B cell (primary cell): ENCODE data around the gene ARHGAP19. TPM values are rescaled to one million over a fixed set of nuclear protein-coding genes. Genes with fewer than 3 reads are reported as not detected.

ENCODE experiments used
- ATAC-seq: fragments of 200-7000 bp; cut with Tn5 transposase; one replicate; pipeline ENCODE4 v1.10.0; 2021; ENCODE audit warnings: low read depth, mild to moderate bottlenecking, moderate number of reproducible peaks, moderate library complexity
- CTCF ChIA-PET: fragments of 350-600 bp; sonication (Branson Sonifier 250); formaldehyde crosslinking; loops from one replicate; lab custom pipeline; 2021; ENCODE audit warnings: antibody characterized with exemption, inconsistent platforms; lab: Charles Lee
- POLR2A ChIA-PET: fragments of 350-600 bp; sonication (Branson Sonifier 250); formaldehyde crosslinking; loops from one replicate; lab custom pipeline; 2021; ENCODE audit warnings: antibody characterized with exemption; lab: Charles Lee
- DNase-seq: peaks from one replicate; pipeline ENCODE4 v3.0.0; 2013
- H2AFZ ChIP-seq: 2 replicates; pipeline ENCODE4 v1.6.1; 2012; ENCODE audit warnings: mild to moderate bottlenecking, low read depth, low read length; ENCODE audit not compliant: insufficient read depth, poor library complexity, severe bottlenecking
- H3K27ac ChIP-seq, 2 donors: 1 replicate in 1 of 2; 2 replicates in 1 of 2; pipeline ENCODE4 v1.5.1; 2012 to 2013; ENCODE audit warnings: low read length in 2 of 2, mild to moderate bottlenecking in 2 of 2, moderate library complexity in 1 of 2
- H3K27me3 ChIP-seq, 4 experiments: fragments of 200-600 bp in 1 of 4; sonication (generic) in 1 of 4; replicated peaks in 1 of 4; 1 replicate in 2 of 4; 2 replicates in 2 of 4; pipeline versions ENCODE4 v1.6.1 to v1.7.0; 2013 to 2016; ENCODE audit warnings: low read length in 3 of 4, mild to moderate bottlenecking in 2 of 4, mixed read lengths in 1 of 4, moderate library complexity in 1 of 4; ENCODE audit not compliant: insufficient read depth in 4 of 4, control insufficient read depth in 3 of 4; ENCODE audit errors: control extremely low read depth in 1 of 4
- H3K36me3 ChIP-seq, 2 experiments: replicated peaks in 1 of 2; 1 replicate in 1 of 2; 2 replicates in 1 of 2; pipeline versions ENCODE4 v1.6.1 to v1.7.1; 2013; ENCODE audit warnings: low read length in 1 of 2; ENCODE audit not compliant: insufficient read depth in 2 of 2, control insufficient read depth in 1 of 2; ENCODE audit errors: control extremely low read depth in 1 of 2, extremely low read depth in 1 of 2
- H3K4me1 ChIP-seq, 2 donors: fragments of 200-600 bp in 1 of 2; sonication (generic) in 1 of 2; 1 replicate in 1 of 2; 2 replicates in 1 of 2; pipeline versions ENCODE4 v1.5.1 to v1.6.1; 2013 to 2017; ENCODE audit warnings: low read length in 2 of 2; ENCODE audit not compliant: control insufficient read depth in 2 of 2, insufficient read depth in 2 of 2
- H3K4me2 ChIP-seq: replicated peaks from 2 replicates; pipeline ENCODE3; 2012; ENCODE audit warnings: mild to moderate bottlenecking, low read depth, low read length; ENCODE audit not compliant: poor library complexity, severe bottlenecking
- H3K4me3 ChIP-seq, 5 experiments: fragments of 200-600 bp in 1 of 5; sonication (generic) in 1 of 5; 1 replicate in 3 of 5; 2 replicates in 2 of 5; pipeline versions ENCODE4 v1.5.1 to v1.7.0; 2011 to 2016; ENCODE audit warnings: low read length in 4 of 5, mild to moderate bottlenecking in 4 of 5, low read depth in 2 of 5, control low read depth in 1 of 5, moderate library complexity in 1 of 5; ENCODE audit not compliant: insufficient read depth in 1 of 5; ENCODE audit errors: control extremely low read depth in 1 of 5, extremely low read depth in 1 of 5
- H3K79me2 ChIP-seq: fragments of 200-600 bp; sonication (generic); one replicate; pipeline ENCODE4 v1.6.0; 2016; ENCODE audit warnings: low read length; ENCODE audit not compliant: control insufficient read depth, insufficient read depth
- H3K9ac ChIP-seq: fragments of 200-600 bp; sonication (generic); 2 replicates; pipeline ENCODE4 v1.6.1; 2017; ENCODE audit warnings: mild to moderate bottlenecking, low read length, moderate library complexity
- H3K9me3 ChIP-seq, 3 donors: one replicate each; pipeline versions ENCODE4 v1.6.1 to v1.7.1; 2013; ENCODE audit warnings: low read length in 2 of 3; ENCODE audit not compliant: control insufficient read depth in 2 of 3, insufficient read depth in 1 of 3; ENCODE audit errors: control extremely low read depth in 1 of 3
- H4K20me1 ChIP-seq: 2 replicates; pipeline ENCODE4 v1.6.0; 2012; ENCODE audit warnings: mild to moderate bottlenecking, low read length; ENCODE audit not compliant: insufficient read depth, control insufficient read depth, poor library complexity, severe bottlenecking
- H3K27ac Mint-ChIP-seq: one replicate; pipeline ENCODE4 v1.8.0; 2021; ENCODE audit warnings: mixed read lengths
- H3K27me3 Mint-ChIP-seq: one replicate; pipeline ENCODE4 v1.8.0; 2021; ENCODE audit warnings: mixed read lengths
- H3K4me1 Mint-ChIP-seq: one replicate; pipeline ENCODE4 v1.8.0; 2021; ENCODE audit warnings: mixed read lengths
- H3K4me3 Mint-ChIP-seq: one replicate; pipeline ENCODE4 v1.8.0; 2021; ENCODE audit warnings: mixed read lengths
- H3K9me3 Mint-ChIP-seq: one replicate; pipeline ENCODE4 v1.8.0; 2022; ENCODE audit warnings: mixed read lengths; ENCODE audit not compliant: insufficient read depth
- EZH2 ChIP-seq: IDR thresholded peaks from 2 replicates; pipeline ENCODE4 v1.6.1; 2012; ENCODE audit warnings: borderline replicate concordance, low read depth, mild to moderate bottlenecking, moderate library complexity, low read length; ENCODE audit not compliant: insufficient read depth, poor library complexity, severe bottlenecking
- WGBS: methylation state at CpG from one replicate; pipeline ENCODE4 v1.1.5; 2013; ENCODE audit warnings: missing lambda C conversion rate; ENCODE audit not compliant: insufficient coverage; 5-methylcytosine and 5-hydroxymethylcytosine counted together
- intact Hi-C: fragments of 100-400 bp; cut with micrococcal nuclease; formaldehyde crosslinking; loops from one replicate; pipeline ENCODE4 v1.10.0; 2022
- polyA plus RNA-seq: library from polyadenylated mRNA; depleted of rRNA; stranded (reverse); fragments of >200 nt; gene quantifications from 2 replicates; pipeline ENCODE4 v1.2.3, GENCODE V29; 2012
- total RNA-seq, 2 donors: library from RNA; stranded (reverse); fragments of 120-200 nt in 1 of 2; gene quantifications; 1 replicate in 1 of 2; 2 replicates in 1 of 2; pipeline versions ENCODE4 v1.2.3 to v1.2.4, GENCODE V29; 2013 to 2022
- TF ChIP-seq, protein P1 (sequence below): fragments of 200-600 bp; IDR thresholded peaks from one replicate; pipeline ENCODE4 v1.8.0; 2022; ENCODE audit warnings: antibody characterized with exemption, mild to moderate bottlenecking

Gene ARHGAP19
- total and polyA plus RNA-seq, 2 donors (not counting 1 experiment from before 2014, with no cell fraction given) = 6.4 to 22.5 TPM

DNA sequence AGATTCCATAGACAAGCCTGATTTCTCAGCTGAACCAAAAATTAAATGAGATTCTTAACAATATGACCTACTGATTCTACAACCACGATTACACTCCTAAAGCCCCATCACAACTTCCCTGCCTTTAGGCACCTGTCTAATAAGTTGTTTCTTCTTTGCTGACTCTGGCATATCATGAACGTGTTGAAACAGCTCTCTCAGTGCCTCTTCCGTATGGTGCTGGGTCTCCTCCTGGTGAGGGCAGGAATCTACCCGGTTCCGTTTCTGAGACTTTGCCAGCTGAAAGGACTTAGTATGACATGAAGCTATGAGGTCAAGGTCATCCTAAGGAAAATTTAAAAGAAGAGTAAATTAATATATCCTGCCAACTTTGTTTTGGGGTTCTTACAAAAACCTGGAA lies 48.6 kb downstream of the ARHGAP19 start:
- no peaks in the 10 kb centered on the region for H4K20me1 ChIP-seq
- 100% methylated on average over 3 of the region's 5 CpGs for WGBS
- no peak overlapping the region for H3K9ac ChIP-seq
- no peaks in the 10 kb centered on the region for H3K79me2 ChIP-seq
- H3K4me1 ChIP-seq = no peaks in the 10 kb centered on the region
- DNase-seq (no peak), ATAC-seq (no peak)
- H3K4me3 Mint-ChIP-seq = no peak overlapping the region
- H3K4me1 Mint-ChIP-seq = no peaks in the 10 kb centered on the region
- POLR2A ChIA-PET = no interaction called here
- H3K36me3 ChIP-seq = peaks cover 0 to 37% of the 10 kb centered on the region in 2 experiments
- no peak for TF ChIP-seq EZH2
- TF ChIP-seq, protein P1, sequence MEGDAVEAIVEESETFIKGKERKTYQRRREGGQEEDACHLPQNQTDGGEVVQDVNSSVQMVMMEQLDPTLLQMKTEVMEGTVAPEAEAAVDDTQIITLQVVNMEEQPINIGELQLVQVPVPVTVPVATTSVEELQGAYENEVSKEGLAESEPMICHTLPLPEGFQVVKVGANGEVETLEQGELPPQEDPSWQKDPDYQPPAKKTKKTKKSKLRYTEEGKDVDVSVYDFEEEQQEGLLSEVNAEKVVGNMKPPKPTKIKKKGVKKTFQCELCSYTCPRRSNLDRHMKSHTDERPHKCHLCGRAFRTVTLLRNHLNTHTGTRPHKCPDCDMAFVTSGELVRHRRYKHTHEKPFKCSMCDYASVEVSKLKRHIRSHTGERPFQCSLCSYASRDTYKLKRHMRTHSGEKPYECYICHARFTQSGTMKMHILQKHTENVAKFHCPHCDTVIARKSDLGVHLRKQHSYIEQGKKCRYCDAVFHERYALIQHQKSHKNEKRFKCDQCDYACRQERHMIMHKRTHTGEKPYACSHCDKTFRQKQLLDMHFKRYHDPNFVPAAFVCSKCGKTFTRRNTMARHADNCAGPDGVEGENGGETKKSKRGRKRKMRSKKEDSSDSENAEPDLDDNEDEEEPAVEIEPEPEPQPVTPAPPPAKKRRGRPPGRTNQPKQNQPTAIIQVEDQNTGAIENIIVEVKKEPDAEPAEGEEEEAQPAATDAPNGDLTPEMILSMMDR = no peak
- H3K9me3 ChIP-seq = no peaks in the 10 kb centered on the region
- no peak overlapping the region for H2AFZ ChIP-seq
- no peaks in the 10 kb centered on the region for H3K27me3 ChIP-seq
- H3K9me3 Mint-ChIP-seq = no peaks in the 10 kb centered on the region
- H3K27me3 Mint-ChIP-seq = no peaks in the 10 kb centered on the region
- no peak overlapping the region for H3K27ac ChIP-seq
- CTCF ChIA-PET = interaction anchor here (1.1 to 1.4 kb wide), 2 partner anchors 11 to 33 kb away, joined by 3 read pairs; no protein-coding TSS in a partner anchor
- intact Hi-C loops = no loop called here
- no peak overlapping the region for H3K4me2 ChIP-seq
- no peak overlapping the region for H3K27ac Mint-ChIP-seq
- no peak overlapping the region for H3K4me3 ChIP-seq

DNA sequence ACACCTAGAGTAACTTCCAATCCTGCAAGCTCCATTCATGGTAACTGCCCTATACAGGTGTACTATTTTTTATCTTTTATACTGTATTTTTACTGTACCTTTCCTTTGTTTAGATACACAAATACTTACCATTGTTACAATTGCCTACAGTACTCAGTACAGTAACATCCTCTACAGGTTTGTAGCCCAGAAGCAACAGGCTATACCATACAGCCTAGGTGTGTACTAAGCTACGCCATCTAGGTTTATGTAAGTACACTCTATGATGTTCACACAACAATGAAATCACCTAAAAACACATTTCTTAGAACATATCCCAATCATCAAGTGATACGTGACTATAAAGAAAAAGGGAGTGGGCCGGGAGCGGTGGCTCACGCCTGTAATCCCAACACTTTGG lies 53.6 kb downstream of the ARHGAP19 start:
- POLR2A ChIA-PET = no interaction called here
- WGBS = 80% methylated on average over 1 of the region's 5 CpGs

More for the DNA sequence above, 53.6 kb downstream of the ARHGAP19 start:
- peaks cover 5% of the 10 kb centered on the region for H3K4me1 Mint-ChIP-seq
- no peak overlapping the region for H3K27ac Mint-ChIP-seq
- Histone ChIP-seq H3K4me1 (peaks cover 0 to 4% of the 10 kb centered on the region in 2 donors), H4K20me1 (no peaks in the 10 kb centered on the region), H2AFZ (no peak overlapping the region), H3K4me3 (no peak overlapping the region), H3K9ac (no peak overlapping the region), H3K27me3 (no peaks in the 10 kb centered on the region), H3K27ac (no peak overlapping the region), H3K9me3 (no peaks in the 10 kb centered on the region), H3K4me2 (no peak overlapping the region), H3K36me3 (peaks cover 0 to 20% of the 10 kb centered on the region in 2 experiments), H3K79me2 (no peaks in the 10 kb centered on the region)
- H3K9me3 Mint-ChIP-seq = no peaks in the 10 kb centered on the region
- TF ChIP-seq, protein P1 = no peak
- no peak for TF ChIP-seq EZH2
- no peaks in the 10 kb centered on the region for H3K27me3 Mint-ChIP-seq
- H3K4me3 Mint-ChIP-seq = no peak overlapping the region
- DNase-seq (no peak), ATAC-seq (no peak)
- CTCF ChIA-PET = interaction anchor here (0.6 to 1.7 kb wide), 4 partner anchors 21 to 201 kb away, joined by 3 to 8 read pairs (median 3); no protein-coding TSS in a partner anchor
- intact Hi-C loops = no loop called here
